Epithelial cell of proximal tubule (primary cell): Measurements from ENCODE around the gene UBALD1. TPM values are rescaled to one million over a fixed set of nuclear protein-coding genes. Genes with fewer than 3 reads are reported as not detected.

Experiments used
- DNase-seq: peaks from one replicate; pipeline ENCODE4 v3.0.0-alpha.2; 2011; ENCODE audit warnings: low read depth
- H3K4me3 ChIP-seq: 2 replicates; pipeline ENCODE4 v1.5.1; 2011; ENCODE audit warnings: low read depth, mild to moderate bottlenecking, low read length
- total RNA-seq: library from RNA; depleted of rRNA; stranded (reverse); fragments of >200 nt; gene quantifications from 2 replicates; pipeline ENCODE4 v1.2.3, GENCODE V29; 2015
- TF ChIP-seq, protein P1 (sequence below): conservative IDR thresholded peaks from 2 replicates; pipeline ENCODE4 v1.5.1; 2012; ENCODE audit warnings: low read depth, mild to moderate bottlenecking, low read length

UBALD1 gene
- total RNA-seq, 1 donor from 2014 or later = 9.2 TPM

DNA sequence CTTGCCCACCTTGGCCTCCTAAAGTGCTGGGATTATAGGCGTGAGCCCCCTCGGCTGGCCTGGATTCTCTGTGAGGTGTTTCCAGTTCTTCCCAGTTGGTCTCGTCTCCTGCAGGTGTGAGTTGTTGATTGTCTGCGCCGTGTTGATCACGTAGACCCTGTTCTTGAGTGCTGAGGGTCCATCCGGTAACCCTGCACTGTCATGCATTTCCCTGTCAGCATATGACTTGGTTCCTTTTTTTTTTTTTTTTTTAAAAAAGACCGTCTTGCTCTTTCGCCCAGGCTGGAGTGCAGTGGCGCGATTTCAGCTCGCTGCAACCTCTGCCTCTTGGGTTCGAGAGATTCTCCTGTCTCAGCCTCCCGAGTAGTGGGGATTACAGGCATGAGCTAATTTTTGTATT is 27.2 kb upstream of the UBALD1 start:
- TF ChIP-seq, protein P1, sequence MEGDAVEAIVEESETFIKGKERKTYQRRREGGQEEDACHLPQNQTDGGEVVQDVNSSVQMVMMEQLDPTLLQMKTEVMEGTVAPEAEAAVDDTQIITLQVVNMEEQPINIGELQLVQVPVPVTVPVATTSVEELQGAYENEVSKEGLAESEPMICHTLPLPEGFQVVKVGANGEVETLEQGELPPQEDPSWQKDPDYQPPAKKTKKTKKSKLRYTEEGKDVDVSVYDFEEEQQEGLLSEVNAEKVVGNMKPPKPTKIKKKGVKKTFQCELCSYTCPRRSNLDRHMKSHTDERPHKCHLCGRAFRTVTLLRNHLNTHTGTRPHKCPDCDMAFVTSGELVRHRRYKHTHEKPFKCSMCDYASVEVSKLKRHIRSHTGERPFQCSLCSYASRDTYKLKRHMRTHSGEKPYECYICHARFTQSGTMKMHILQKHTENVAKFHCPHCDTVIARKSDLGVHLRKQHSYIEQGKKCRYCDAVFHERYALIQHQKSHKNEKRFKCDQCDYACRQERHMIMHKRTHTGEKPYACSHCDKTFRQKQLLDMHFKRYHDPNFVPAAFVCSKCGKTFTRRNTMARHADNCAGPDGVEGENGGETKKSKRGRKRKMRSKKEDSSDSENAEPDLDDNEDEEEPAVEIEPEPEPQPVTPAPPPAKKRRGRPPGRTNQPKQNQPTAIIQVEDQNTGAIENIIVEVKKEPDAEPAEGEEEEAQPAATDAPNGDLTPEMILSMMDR = no peak
- H3K4me3 ChIP-seq = no peak overlapping the region
- DNase-seq = no peak

DNA sequence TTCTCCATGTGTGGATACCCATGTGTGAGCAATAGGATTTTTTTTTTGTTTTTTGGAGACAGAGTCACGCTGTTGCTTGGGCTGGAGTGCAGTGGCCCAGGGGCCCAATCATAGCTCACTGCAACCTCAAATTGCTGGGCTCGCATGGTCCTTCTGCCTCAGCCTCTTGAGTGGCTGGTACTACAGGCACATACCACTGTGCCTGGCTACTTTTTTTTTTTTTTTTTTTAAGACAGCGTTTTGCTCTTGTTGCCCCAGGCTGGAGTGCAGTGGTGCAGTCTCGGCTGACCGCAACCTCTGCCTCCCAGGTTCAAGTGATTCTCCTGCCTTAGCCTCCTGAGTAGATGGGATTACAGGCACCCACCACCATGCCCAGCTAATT is 26.6 kb upstream of the UBALD1 start:
- TF ChIP-seq, protein P1 = no peak
- no peak overlapping the region for H3K4me3 ChIP-seq
- DNase-seq = no peak

DNA sequence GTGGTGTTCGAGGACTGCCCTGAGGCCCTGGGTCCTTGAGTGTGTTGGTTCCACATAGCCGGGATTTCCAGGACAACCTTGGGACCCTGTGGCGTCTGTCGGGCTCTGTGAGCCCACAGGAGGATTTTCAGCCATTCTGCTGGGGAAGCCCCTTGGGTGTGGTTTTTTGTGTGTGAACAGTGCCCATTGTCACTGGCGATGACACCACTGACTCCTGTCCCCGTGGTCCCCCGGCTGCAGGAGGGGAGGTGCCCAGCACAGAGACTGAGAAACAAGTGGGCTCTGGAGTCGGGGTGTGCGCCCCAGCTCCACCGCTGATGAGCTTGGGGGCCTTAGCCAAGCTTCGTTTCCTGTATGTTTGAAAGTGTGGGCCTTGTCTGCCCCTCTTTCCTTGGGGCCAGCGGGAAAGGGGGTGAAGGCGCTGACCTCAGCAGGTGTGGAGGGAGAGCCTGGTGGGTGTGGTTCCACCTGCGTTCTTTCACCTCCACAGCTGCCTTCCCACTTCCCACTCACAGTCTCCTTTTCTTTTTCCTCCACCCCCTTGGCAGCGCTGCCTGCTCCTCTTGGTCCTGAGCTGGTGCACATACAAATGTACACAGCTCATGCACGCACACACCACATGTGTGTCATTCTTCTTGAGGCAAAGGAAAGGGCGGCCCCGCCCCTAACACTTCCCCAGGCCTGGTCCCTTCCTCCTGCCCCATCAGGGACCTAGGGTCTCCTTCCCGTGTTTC is 26.1 kb upstream of the UBALD1 start:
- TF ChIP-seq, protein P1 = no peak
- DNase-seq = no peak
- no peak overlapping the region for H3K4me3 ChIP-seq

DNA sequence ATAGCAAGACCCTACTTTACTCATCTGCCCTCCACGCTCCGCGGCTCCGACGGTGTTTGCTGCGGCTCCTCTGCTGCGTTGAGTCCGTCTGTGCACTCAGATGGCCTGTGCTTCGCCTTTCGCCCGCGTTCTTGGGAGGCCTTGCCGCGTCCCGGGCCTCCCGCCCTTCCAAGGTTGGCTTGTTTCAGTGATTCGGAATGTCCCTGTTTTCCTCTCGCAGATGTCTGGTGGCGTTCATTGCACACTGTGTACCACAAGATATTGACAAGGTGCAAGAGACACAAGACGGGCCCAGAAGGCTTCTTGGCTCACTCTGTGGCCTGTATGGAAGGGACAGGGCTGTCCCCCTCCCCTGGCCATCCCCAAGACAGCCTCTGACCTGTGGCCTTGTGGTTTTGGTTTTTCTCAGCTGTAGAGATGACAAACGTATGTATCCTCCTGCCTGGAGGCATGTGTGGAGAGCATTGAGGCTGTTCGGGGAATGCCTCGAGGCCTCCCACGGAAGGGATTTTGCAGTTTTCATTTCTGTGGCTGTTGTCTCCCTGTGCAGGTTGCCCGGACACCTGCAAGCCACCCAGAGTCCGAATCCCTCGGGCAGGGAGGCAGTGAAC is 25.3 kb upstream of the UBALD1 start:
- no peak for DNase-seq
- no peak overlapping the region for H3K4me3 ChIP-seq
- TF ChIP-seq, protein P1 = no peak

DNA sequence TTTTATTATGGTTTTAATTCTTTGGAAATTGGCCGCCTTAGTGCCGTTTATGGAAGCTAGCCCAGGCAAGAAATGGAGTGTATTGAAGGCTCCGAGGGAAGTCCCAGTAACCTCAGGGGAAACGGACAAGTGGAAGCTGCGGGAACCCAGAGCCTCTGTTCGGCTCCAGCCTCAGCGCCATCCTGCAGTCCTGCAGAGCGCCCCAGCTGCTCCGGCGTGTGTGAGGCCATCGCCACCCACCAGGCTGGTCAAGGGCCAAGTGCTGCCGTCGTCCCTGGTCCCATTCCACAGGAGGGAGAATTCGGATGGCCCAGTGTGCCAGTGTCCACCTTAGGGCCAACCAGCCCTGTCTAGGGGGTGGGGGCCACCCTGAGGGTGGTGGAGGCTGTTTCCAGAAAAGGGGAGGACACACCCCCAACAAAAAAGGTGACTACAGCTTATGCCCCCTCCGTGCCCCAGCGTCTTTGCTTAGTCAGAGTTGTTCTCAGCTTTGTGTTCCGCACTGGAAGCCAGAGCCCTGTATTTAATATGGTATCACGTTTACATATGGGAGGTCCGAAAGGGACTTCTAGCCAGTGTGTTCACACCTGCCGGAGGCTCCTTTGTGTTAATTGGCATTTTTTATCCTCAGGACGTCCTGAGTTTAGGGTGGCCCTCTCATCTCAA is 22.9 kb upstream of the UBALD1 start:
- TF ChIP-seq, protein P1 = no peak
- DNase-seq = no peak
- H3K4me3 ChIP-seq = no peak overlapping the region

DNA sequence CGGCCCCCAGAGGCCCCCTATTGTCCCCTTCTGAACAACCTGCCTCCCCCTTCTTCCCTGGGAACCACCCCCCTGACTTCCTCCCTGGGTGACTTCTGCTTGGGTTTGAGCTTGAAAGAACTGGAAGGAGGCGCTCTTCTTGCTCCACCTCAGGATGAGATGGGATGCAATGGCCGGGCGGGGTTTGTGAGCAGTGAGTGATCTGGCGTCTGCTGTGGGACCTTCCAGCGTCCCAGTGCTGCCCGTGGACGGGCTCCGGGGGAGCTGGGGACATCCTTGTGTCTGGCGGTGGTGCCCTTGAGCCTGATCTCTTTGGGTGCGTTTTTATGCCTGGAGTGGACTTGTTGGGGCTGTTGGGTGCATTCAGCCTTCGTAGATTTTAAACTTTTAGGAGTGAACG is 21.5 kb upstream of the UBALD1 start:
- no peak overlapping the region for H3K4me3 ChIP-seq
- TF ChIP-seq, protein P1 = no peak
- no peak for DNase-seq
